Mucosa of gallbladder (tissue), 1 donor: ENCODE measurements around the gene PSMA7. TPM values are rescaled to one million over a fixed set of nuclear protein-coding genes. Genes with fewer than 3 reads are reported as not detected.

Experiments
- DNase-seq: peaks from one replicate; pipeline ENCODE4 v3.0.0-alpha.2; 2020; ENCODE audit warnings: low spot score
- total RNA-seq: library from RNA; stranded (reverse); gene quantifications from one replicate; pipeline ENCODE4 v1.2.1, GENCODE V29; 2021
- donor health status: DM: no; HTN: no; CAD: no.

PSMA7 gene
- total RNA-seq, 1 donor from 2014 or later: 189 TPM

DNA sequence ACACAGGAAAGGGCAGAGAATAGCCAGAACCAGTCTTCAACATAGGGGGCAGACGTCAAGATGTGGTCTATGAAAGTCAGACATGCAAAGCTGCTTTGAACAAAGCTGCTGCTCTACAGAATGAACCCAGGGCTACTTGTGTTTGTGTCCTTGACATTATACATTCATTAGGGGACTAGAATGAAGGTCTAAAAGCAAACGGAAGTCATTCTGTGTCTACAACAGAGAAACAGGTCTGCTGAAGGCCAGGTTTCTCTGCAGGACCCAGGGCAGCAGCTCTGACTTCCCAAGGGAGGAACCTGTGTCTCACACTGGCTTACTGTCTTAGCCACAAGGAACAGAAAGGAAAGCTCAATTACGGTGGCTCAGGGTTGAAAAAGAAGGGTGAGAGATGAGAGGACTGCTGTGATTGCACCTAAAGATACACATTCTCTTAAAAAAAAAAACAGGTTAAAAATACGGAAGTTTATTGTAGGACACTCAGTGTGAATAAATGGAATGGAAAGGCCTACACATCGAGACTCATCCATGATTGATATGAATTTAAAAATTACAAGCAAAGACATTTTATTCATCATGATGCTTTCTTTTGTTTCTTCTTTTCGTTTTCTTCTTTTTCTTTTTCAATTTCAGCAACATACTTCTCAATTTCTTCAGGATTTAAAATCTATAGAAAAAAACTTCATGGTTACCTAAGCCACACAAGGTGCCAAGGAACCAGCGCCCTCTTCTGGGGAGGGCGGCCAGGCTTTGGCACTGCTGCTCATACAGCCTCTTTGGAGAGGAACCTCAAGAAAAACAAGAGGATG lies 6.7 kb downstream of the PSMA7 start:
- DNase-seq: peak; percentile 71

DNA sequence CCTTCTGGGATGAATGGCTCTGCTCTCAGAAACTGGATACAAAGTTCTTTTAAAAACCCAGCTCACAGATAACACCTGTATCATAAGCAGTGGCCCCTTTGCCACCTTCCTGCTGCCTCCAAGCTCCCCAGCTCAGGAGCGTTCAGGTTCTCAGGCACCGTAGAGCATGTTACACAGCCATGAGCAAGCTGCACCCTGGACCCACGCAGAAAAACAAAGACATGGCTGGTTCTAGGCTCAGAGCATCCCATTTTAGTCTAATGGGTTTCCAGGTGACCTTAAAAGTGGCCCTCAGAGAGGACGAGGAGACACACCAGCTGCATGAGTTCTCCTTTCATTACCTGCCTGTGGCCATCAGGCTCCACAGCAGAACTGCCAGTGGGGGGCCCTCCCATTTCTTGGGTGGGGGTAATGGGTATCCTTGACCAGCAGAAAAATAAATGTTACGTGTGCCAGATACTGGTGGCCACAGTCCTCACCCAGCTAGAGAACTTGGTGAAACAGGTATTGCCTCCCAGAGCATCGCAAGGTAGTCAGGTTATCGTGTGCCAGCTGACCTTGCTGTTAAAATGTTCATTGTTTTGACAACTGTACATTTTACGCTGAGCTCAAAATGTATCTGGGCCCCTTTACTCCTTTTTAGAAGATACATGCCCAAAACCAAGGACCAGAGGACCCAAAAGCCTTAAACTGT lies 7.5 kb downstream of the PSMA7 start:
- no peak for DNase-seq

DNA sequence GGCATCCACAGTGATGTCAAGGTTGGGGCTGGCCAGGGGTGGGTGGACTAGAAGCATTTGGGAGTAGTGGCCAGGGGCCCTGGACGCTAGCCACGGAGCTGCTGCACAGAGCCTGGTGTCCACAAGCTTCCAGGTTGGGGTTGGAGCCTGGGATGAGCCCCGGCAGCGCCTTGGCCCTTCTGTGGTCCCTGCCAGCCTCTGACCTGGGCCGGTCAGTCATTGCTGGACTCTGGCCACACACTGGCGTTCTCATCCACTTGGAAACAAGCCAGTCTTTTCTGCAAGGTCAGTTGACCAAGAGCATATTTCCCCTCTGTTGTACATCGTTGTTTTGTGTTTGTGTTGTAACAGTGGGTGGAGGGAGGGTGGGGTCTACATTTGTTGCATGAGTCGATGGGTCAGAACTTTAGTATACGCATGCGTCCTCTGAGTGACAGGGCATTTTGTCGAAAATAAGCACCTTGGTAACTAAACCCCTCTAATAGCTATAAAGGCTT lies 8.4 kb downstream of the PSMA7 start:
- no peak for DNase-seq

DNA sequence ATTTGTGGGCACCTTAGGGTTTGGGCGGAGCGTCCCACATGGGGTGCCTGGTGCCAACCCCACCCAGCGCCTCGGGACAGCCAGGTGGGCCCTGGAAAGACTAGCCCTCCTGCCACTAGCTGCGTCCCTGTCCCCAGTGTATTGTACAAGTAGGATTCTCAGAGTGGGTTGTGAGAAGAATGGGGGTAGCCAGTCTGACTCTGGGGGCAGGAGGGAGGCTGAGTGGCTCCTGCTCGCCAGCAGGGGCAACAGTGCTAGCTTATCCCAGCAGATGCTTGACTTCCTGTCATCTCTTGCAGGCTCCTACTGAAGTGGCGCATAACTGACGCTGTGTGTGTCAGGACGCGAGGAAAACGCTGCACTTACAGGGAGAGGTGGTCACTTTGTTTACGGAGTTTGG lies 9.3 kb downstream of the PSMA7 start:
- no peak for DNase-seq

DNA sequence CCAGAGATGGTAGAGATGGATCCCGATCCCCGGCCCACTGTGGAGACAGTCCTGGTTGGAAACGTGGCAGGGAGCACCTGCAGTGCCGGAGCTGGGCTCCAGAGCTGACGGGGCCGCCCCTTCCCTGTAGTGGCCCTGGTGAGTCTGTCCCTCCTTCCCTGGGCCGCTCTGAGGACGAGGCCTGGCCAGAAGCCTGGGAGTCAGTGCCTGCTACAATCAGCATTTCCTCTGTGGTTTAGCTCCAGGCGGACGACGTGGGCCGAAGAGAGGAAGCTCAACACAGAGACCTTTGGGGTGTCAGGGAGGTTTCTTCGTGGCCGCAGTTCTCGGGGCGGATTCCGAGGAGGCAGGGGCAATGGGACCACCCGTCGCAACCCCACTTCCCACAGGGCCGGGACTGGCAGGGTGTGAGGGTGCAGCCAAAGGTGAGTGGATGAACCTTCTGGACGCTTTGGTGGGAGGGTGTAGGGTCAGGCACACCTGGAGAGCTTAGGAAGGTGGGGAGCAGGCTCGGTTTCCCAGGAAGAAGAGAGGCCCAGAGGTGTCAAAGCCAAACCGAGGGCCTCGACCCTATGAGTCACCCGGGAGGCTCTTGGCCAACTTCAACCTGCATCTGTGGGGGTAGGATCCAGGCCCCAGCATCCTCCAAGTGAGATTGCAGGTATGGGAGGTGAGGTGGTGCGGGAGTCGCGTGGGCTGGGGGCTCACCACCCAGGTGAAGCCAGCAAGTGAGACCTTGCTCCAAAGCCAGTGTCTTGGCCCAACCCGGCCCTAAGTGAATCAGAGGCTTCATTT lies 9.9 kb downstream of the PSMA7 start:
- DNase-seq: no peak

DNA sequence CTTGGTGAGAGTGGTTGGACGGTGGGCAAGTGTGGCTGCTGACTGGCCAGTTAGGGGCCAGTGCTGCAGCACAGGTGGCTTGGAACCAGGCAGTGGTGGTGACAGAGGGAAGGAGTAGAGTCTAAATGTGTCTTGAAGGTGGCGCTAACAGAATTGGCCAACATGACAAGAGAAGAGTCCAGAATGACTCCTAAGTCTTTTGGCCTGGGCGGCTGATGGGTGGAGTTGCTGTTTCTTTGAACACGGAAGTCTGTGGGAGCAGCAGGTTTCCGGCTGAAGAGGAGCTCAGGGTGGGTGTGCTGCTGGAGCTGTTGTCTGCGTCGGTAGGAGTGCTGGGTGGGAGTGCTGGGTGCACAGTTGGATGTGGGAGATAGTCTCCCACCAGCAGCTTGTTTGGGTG lies 10.8 kb downstream of the PSMA7 start:
- DNase-seq: no peak

DNA sequence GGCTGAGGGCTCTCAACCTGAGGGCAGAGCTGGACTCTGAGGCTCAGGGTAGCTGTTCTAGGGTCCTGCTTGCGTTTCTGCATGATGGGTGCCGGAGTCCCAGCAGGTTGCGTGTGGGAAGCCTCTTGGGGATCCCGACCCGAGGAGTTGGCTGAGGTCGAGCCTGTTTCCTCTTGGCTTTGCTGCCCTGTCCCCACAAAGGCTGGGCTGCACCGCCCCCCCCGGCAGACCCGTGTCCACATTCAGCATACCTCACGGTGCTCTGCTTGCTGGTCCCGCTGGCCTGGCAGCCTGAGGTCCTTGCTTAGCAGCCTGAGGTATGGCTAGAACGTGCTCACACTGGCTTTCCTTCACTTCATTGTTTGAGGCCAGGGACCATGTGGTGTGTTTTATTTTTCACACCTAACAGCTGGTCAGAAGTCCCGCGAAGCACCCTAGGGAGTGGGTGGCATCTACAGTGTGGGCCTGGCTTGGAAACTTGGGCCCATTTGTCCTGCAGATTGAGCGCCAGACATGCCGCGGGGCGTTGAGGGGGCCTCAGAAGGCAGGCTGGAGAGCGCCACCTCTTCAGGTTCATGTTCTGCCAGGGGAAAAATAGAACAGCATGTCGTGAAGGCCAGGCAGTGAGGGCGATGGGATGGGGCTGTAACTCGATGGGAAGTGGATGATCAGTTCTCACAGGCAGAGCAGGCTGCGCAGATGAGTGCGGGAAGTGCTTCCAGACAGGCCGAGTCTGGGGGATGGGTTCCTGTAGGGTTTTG lies 11.5 kb downstream of the PSMA7 start:
- no peak for DNase-seq

DNA sequence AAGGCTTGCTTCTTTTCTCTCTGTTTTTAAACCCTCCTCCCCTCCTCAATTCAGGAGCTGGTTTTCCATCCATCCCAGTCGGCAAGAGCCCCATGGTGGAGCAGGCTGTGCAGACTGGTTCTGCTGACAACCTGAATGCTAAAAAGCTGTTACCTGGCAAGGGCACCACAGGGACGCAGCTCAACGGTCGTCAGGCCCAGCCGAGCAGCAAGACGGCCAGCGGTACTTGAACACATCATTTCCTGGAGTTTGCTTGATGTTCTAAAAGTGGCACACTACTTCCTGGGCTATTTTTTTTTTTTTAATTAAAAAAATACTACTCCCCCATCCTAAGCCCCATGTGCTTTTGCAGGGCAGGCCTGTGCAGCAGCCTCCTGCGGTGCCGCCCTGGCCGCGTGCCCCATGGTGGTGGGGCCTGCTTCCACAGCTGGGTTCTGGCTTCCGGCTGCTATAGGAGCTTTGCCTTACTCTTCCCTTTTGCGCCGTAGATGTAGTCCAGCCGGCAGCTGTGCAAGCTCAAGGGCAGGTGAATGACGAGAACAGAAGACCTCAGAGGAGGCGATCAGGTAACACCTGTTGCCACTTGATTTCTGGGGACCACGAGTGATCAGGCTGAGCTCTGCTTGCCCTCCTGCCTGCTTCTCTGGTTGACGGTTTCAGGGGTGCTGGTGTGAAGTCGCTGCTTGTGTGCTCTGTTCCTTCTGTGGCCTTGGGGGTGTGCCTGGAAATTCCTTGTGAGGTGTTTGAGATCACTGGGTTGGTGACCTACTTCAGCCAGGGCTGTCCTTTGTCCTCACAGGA lies 13.3 kb downstream of the PSMA7 start:
- no peak for DNase-seq

DNA sequence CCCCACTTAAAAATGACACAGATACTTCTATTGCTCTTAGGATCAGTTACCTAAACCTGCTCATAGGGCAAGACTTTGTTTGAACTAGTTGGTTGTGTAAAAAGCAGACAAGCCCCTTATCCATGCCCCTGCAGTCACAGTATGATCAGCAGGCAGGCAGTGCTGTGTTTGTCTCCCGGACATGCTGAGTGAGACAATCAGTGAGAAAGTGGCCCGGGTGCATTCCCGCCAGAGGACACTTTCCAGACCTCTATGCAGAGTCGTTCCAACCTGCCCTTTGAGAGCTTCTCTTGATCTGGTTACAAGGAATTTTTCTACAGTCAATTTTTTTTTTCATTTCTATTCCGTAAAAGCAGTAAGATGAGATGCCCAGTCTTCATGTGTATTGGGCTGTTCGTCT lies 14.7 kb downstream of the PSMA7 start:
- no peak for DNase-seq

DNA sequence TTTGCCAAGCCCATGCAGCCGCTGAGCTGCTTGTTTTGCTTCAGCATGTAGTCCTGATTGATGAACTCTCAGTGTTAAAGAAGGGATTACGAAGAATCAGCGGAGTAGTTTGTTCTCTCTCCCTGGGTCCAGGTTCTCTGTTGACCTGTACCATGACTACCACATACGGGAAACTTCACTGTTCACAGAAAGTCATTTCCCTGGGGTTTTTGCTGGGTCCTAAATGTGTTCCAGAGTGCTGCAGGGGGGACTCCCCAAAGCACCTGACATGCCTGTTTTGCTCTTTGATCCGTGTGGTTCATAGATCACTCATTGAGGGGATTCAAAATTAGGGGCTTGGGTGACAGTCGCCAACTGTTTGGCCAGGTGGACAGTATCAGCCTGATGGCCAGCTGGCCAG lies 15.4 kb downstream of the PSMA7 start:
- no peak for DNase-seq

DNA sequence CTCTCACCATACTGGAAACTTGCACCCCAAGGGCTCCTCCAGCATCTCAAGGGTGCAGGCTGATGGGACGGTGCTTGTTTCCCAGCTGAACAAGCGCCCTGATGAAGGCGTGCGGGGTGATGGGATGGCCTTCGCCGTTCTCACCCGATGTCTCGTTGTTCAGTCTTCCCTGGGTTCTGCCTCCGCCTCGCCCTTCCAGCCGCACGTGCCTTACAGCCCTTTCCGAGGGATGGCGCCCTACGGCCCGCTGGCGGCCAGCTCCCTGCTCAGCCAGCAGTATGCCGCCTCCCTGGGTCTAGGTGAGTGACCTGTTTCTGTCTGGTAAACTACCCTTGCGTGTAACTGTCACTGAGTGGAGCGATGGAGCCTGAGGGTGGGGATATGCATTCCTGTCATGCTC lies 17.1 kb downstream of the PSMA7 start:
- DNase-seq: no peak

DNA sequence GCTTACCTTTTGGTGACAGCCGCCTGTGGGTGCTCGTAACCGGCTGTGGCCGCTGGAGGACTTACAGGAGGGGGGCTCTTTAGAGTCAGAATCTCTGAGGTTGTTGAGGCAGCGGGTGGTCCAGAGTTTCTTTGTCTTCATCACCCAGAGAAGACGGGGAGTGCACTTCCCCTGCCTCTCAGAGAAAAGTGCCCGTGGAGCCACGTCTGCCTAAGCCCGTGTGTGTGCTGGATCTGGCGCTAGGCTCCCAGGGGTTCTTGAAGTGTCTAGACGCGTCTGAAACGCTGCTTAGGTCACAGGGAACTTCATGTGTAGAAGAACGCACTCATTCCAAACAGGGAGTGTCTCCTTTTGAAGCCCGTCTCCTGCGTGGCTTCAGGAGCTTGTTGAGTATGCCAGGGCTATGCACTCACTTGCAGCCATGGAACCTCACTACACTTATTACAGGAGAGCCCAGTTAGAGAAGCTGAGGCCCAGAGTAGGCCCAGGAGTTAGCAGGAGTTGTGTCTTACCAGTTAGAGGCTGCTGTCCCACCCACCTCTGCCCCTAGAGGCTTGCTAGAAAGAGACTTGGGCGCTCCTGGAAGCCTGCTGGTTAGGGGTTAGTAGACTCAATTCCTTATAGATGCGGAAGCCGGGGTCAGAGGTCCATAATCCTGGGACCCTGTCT lies 19.6 kb downstream of the PSMA7 start:
- DNase-seq: no peak

DNA sequence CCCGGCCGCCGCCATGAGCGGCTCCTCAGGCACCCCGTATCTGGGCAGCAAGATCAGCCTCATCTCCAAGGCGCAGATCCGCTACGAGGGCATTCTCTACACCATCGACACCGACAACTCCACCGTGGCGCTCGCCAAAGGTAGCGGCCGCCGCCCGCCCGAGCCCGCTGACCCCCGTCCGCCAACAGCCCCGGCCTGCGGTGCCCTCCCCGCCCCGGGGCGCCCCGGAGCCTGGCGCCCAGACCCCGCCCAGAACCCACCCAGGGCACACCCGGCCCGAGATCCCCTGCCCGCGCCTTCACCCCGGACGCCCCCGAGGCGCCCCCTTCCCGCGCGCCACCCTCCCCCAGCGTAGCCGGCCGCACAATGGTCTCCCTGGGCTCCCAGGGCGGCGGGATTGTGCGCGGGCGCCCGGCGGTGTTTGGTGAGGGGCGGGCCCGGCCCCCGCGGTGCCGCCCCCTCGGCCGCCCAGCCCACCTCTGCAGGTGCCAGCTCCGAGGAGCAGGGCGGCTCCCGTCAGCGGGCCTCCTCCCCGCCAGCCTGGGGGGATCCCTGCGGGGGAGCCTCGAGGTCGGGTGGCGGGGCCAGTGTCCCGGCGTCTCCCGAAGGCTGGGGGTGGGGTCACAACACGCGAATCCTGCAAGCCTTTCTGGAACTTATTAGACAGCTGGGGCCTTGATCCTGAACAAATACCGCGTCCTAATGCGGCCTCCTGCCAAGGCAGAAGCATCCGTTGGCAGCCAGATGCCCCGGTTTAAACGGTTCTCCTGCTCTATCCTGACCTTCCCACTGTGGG lies 20.3 kb downstream of the PSMA7 start:
- no peak for DNase-seq

DNA sequence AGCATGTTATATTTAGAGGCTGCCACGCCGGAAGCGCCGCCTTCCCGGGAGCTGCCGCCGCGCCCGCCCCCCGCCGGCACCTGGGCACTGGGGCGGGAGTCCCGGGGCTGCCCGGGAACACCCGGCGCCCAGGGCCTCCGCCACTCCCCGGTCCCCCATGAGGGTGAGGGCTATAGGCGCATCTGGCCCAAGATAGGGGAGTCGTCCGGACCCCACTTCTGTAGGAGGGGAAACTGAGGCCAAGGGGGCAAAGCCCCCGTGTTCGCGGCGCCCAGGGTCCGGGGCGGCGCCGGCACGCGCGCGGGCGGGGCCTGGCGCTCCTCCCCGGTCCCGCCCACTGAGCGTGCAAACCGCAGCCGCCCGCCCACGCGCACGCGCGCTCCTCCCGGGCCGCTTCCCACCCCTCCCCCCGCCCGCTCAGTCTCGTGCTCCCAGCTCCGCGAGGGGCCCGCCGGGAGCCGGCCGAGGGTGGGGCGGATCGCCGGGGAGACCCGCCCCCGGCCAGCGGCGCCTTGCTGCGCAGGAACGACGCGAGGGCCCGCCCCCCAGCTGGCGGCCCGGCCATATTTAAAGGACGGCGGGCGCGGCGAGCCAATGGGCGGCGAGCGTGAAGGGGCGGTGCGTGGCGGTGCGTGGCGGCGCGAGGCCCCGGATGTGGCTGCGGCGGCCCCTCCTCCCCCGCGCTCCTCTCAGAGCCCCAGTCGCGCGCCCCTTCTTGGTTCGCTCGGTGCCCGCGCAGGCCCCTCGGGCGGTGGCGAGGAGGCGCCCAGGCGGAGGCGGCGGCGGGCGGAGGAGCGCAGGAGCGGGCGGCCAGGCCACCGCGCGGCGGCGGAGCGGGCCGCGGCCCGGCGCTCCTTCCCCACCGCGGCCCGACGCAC lies 21.2 kb downstream of the PSMA7 start, which contains the start of gene LSM14B:
Gene LSM14B (plus strand): TSS at position 700 of the 878 bp plus-strand sequence. CDS start 192 bp downstream, outside the sequence.
- DNase-seq: peak; percentile 96

DNA sequence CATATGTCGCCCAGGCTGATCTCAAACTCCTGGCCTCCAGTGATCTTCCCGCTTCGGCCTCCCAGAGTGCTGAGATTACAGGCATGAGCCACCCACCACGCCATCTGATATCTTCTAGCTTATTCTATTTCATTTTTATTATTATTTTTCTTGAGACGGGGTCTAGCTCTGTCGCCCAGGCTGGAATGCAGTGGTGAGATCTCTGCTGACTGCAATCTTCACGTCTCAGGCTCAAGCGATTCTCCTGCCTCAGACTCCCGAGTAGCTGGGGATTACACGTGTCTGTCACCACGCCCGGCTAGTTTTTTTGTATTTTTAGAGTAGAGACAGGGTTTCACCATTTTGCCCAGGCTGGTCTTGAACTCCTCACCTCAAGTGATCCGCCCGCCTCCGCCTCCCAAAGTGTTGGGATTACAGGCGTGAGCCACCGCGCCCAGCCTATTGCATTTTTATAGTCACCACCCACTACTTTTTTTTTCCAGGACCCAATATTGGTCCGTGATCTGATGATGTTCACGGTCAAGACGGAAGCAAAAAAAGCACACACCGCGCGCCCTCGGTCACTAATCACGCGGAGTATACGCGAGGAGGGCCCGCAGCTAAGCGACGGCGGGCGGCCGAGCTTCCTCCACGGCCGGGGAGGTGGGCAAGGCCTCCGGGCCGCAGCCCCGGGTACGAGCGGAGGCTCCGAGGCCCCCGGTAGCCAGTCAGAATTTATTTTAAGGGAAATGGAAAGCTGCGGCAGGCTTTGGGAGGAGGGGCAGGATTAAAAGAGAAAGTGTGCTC lies 22.0 kb downstream of the PSMA7 start:
- DNase-seq: no peak

DNA sequence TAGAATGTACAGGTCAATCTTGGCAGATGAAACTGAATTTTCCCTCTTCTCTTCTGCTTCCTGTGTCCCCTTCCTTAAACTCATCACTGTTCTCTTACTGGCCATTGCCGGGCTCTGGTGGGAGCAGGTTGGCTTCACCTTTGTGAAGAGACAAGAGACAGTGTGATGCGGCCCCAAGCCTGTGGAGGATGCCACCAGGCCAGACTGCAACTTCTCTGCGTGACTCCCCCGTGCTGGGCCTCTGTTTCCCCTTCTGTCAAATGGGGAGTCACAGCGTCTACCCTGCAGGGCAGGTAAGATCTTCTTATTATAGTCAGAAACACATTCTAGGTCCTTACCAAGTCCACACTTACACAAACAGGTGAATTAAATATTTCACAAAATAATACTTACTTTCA lies 22.8 kb downstream of the PSMA7 start:
- no peak for DNase-seq

DNA sequence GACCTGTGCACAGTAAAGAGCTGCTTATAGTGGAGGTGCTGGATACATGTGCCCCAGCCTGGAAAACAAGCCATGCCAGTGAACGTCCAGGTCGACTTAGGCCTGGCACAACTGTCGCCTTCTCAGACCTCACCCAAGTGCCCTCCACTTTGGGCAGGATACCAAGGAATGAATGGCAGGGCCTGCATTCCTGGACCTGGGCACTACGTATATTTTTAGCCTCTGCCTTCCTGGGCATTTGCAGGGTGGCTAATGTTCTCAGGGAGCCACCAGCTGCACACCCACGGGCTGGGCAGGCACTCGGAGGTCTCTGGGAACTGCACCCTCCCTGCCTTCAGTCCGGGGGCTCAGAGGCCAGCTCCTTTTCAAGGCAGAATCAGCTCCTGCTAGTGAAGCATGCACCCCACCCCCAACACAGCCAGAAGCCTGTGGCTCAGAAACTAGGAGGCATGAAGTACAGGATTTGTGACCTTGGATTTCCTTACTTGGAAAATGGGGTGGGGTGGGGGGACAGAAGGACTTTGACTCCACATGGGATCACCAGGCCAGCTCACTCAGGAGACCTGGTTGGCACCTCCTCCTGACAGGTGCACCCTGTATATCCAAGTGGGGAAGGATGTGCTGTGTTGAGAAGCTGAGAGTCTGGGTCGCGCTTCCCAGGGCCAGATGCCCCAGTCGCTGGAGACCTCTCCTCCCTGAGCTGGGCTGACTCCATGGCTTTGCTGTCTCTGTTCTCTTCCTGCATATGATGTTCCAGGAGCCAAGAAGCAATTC lies 23.4 kb downstream of the PSMA7 start:
- DNase-seq: peak; percentile 53
